ENCODE results near the gene BCAR1. TPM values are rescaled to one million over a fixed set of nuclear protein-coding genes. Genes with fewer than 3 reads are reported as not detected.

The BCAR1 gene
- total and polyA plus RNA-seq, 10 of the 15 experiments (the other 5 are each of a cell fraction or from before 2014, with no cell fraction given) = 0.13 to 14.1 (median 2.8) TPM; not detected in 1

DNA sequence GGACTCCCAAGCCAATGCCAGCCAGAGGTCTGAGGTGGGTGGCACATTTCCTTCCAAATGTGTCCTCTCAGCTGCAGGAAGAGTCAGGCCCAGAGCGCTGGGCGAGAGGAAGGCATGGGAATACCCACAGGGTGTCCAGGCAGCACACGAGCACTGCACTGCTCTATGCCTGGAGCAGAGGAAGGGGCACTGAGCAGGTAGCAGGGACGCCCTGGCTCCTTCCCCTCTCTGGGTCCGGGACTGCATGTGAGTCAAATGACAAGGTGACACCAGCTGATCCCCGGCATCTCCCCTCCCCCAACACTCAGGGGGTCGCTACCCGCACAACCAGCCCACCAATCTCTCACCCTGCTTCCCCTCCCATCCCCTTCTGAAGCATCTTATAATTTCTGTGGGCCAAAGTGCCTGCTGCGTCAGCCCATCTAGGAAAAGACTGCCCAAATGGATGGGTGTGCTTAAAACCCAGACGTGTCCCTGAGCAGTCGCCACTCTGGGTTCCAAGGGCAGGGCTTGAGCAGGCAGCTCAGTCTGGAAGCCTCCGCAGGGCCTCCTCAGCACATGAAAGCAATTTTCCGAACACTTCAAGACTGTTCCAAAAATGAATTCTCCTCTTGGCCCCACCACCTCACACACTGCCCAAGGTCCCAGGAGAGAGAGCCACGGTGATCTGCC lies 12.0 kb upstream of the BCAR1 start (continued):
- TF ChIP-seq, protein P1, sequence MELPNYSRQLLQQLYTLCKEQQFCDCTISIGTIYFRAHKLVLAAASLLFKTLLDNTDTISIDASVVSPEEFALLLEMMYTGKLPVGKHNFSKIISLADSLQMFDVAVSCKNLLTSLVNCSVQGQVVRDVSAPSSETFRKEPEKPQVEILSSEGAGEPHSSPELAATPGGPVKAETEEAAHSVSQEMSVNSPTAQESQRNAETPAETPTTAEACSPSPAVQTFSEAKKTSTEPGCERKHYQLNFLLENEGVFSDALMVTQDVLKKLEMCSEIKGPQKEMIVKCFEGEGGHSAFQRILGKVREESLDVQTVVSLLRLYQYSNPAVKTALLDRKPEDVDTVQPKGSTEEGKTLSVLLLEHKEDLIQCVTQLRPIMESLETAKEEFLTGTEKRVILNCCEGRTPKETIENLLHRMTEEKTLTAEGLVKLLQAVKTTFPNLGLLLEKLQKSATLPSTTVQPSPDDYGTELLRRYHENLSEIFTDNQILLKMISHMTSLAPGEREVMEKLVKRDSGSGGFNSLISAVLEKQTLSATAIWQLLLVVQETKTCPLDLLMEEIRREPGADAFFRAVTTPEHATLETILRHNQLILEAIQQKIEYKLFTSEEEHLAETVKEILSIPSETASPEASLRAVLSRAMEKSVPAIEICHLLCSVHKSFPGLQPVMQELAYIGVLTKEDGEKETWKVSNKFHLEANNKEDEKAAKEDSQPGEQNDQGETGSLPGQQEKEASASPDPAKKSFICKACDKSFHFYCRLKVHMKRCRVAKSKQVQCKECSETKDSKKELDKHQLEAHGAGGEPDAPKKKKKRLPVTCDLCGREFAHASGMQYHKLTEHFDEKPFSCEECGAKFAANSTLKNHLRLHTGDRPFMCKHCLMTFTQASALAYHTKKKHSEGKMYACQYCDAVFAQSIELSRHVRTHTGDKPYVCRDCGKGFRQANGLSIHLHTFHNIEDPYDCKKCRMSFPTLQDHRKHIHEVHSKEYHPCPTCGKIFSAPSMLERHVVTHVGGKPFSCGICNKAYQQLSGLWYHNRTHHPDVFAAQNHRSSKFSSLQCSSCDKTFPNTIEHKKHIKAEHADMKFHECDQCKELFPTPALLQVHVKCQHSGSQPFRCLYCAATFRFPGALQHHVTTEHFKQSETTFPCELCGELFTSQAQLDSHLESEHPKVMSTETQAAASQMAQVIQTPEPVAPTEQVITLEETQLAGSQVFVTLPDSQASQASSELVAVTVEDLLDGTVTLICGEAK (IDR thresholded peaks at IDR 0.05; ENCODE audit: borderline replicate concordance) = no peak
- no peak for TF ChIP-seq SMARCA5 (IDR thresholded peaks at IDR 0.05)
- no peak for TF ChIP-seq GATAD2B (conservative IDR thresholded peaks at IDR 0.05; ENCODE audit: low read depth)
- TF ChIP-seq MYC (IDR thresholded peaks at IDR 0.05; ENCODE audit: insufficient read depth, insufficient read length, insufficient replicate concordance, low read length, severe bottlenecking) = no peak
- TF ChIP-seq IKZF2 (IDR thresholded peaks at IDR 0.05) = no peak
- TF ChIP-seq ZNF384 (IDR thresholded peaks at IDR 0.05; ENCODE audit: borderline replicate concordance, low read depth, low read length) = no peak

DNA sequence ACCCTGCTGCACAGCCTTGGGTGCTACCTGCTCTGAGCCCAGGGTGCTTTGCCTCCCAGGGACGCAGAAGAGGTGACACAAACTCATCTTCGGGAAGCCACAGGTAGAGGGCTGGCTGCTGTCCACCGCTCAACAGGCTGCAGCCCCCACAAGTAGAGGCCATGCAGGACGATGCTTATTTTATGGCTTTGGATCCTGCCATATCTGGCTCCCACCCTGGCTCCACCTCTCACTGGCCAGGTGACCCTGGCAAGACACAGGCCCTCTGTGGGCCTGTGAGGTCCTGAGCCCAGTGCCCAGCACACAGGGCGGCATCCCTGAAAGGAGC lies 11.3 kb upstream of the BCAR1 start:
- no peak overlapping the region for H2AFZ ChIP-seq (ENCODE audit: control insufficient read depth, low read depth, low read length)
- H3K27ac ChIP-seq (ENCODE audit: control insufficient read depth, insufficient read depth) = no peak overlapping the region
- ChIA-PET SMC1A (ENCODE audit: uncharacterized antibody, unreplicated experiment) (no interaction called here), RAD21 (ENCODE audit: unreplicated experiment) (no interaction called here), CTCF (no interaction called here), POLR2A (no interaction called here)
- H3K9me3 ChIP-seq (replicated peaks; ENCODE audit: control insufficient read depth, insufficient read depth, low read length) = no peaks in the 10 kb centered on the region
- peaks cover 14% of the 10 kb centered on the region for H3K4me1 ChIP-seq (ENCODE audit: control insufficient read depth, insufficient read depth, low read length)
- no peak overlapping the region for H3K4me3 ChIP-seq
- TF ChIP-seq IKZF2 (IDR thresholded peaks at IDR 0.05) (no peak), STAT1 (conservative IDR thresholded peaks at IDR 0.05) (no peak), YY1 (IDR thresholded peaks at IDR 0.05; ENCODE audit: low read depth, low read length) (no peak), RELA (IDR thresholded peaks at IDR 0.05; ENCODE audit: borderline replicate concordance, partially characterized antibody) (no peak), YBX1 (IDR thresholded peaks at IDR 0.05) (no peak), RCOR1 (conservative IDR thresholded peaks at IDR 0.05; ENCODE audit: low read depth, low read length) (no peak), SMAD1 (IDR thresholded peaks at IDR 0.05; ENCODE audit: low read depth, partially characterized antibody) (no peak), LARP7 (IDR thresholded peaks at IDR 0.05) (no peak), ZSCAN29 (IDR thresholded peaks at IDR 0.05) (no peak)
- TF ChIP-seq, protein P2, sequence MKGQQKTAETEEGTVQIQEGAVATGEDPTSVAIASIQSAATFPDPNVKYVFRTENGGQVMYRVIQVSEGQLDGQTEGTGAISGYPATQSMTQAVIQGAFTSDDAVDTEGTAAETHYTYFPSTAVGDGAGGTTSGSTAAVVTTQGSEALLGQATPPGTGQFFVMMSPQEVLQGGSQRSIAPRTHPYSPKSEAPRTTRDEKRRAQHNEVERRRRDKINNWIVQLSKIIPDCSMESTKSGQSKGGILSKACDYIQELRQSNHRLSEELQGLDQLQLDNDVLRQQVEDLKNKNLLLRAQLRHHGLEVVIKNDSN (IDR thresholded peaks at IDR 0.05; ENCODE audit: borderline replicate concordance, extremely low read length, insufficient read depth, low read depth, low read length) = no peak
- TF ChIP-seq, protein P3, sequence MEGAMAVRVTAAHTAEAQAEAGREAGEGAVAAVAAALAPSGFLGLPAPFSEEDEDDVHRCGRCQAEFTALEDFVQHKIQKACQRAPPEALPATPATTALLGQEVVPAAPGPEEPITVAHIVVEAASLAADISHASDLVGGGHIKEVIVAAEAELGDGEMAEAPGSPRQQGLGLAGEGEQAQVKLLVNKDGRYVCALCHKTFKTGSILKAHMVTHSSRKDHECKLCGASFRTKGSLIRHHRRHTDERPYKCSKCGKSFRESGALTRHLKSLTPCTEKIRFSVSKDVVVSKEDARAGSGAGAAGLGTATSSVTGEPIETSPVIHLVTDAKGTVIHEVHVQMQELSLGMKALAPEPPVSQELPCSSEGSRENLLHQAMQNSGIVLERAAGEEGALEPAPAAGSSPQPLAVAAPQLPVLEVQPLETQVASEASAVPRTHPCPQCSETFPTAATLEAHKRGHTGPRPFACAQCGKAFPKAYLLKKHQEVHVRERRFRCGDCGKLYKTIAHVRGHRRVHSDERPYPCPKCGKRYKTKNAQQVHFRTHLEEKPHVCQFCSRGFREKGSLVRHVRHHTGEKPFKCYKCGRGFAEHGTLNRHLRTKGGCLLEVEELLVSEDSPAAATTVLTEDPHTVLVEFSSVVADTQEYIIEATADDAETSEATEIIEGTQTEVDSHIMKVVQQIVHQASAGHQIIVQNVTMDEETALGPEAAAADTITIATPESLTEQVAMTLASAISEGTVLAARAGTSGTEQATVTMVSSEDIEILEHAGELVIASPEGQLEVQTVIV (IDR thresholded peaks at IDR 0.05; ENCODE audit: borderline replicate concordance, partially characterized antibody) = no peak
- H3K27me3 ChIP-seq (replicated peaks in 1 of 2; ENCODE audit: control insufficient read depth in 2 of 2, insufficient read depth in 2 of 2, low read length in 1 of 2) = no peaks in the 10 kb centered on the region; a peak in 1 of 4 replicates
- 87% methylated on average over 5 of the region's 5 CpGs for WGBS (ENCODE audit: insufficient coverage, insufficient replicate concordance, low lambda C conversion rate, missing lambda C conversion rate)
- no TSS peak for BruUV-seq (replicated peaks)
- no peaks in the 10 kb centered on the region for H4K20me1 ChIP-seq (ENCODE audit: control insufficient read depth, insufficient read depth)
- no peak overlapping the region for H3K9ac ChIP-seq (ENCODE audit: control insufficient read depth, insufficient read depth, low read length)
- no peak overlapping the region for H3K4me2 ChIP-seq (ENCODE audit: control insufficient read depth, insufficient read depth)
- ATAC-seq (no peak), FAIRE-seq (no peak), DNase-seq (ENCODE audit: low read depth, low spot score) (no peak)
- peaks cover 9% of the 10 kb centered on the region for H3K79me2 ChIP-seq (ENCODE audit: control insufficient read depth, insufficient read depth, low read length)
- H3K36me3 ChIP-seq (ENCODE audit: control insufficient read depth in 2 of 2, insufficient read depth in 2 of 2, low read length in 1 of 2) = no peaks in the 10 kb centered on the region
- intact Hi-C loops (cut with micrococcal nuclease; ENCODE audit: unreplicated experiment) (no loop called here), in situ Hi-C loops (cut with MboI) (no loop called here)
